HG03025 (cell line): ENCODE results near the gene DENND1A.
"Not testable (repeated sequence)": the region's sequence is repeated elsewhere in the genome, so short reads cannot be mapped to it uniquely, and the experiment has no call there.

Experiments used
- ATAC-seq: cut with Tn5 transposase; IDR thresholded peaks from one replicate; pipeline ENCODE4 v1.9.1; 2021; ENCODE audit warnings: mild to moderate bottlenecking, moderate library complexity; ENCODE audit not compliant: unreplicated experiment, low FRiP score

DENND1A gene

DNA sequence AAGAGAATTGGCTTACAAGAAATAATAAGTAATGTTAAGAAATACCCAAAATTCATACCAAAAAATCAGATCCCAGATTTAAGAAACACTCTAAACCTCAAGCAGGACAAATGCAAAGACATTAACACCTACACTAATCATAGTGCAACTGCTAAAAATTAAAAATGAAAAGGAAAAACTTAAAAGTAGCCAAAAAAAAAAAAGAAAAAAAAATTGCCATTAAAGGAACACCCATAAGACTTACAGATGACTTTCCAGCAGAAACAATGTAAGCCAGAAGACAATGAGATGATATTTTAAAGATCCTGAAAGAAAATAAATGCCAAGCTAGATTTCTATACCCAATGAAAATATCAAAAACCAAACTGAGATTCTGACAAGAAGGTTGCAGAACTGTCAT lies 101.5 kb downstream of the DENND1A start:
- no peak for ATAC-seq

DNA sequence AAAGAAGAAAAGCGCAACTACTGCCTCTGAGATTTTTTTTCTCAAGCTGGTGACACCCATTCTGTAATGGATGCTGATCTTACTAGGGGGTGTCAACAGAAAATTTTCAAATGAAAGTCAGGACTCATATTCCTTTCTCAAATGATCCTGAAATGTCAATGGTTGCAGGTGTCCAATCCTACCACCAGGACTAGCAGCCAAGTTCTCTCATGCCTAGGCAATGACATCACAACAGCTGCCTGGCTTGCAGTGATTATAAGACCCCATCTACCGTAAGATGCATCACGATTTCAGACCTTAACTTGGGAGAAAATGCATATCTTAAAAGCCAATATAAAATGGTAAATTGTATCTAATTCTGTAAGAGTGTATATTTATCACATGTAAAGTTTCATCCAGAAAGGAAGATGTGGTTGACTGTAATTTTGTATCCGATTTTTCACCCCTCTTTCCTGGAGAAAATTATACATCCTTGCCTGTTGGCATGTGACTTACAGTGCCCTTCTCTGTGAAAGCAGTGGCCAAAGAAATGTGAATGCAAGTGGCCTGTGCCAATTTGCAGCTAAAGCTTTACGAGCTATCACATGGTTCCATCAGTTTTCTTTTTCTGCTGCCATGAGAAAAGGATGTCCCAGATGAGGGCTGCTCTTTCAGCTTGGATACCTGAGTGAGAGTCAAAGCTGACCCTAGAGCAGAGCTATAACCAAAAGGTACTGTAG lies 104.4 kb downstream of the DENND1A start:
- no peak for ATAC-seq

DNA sequence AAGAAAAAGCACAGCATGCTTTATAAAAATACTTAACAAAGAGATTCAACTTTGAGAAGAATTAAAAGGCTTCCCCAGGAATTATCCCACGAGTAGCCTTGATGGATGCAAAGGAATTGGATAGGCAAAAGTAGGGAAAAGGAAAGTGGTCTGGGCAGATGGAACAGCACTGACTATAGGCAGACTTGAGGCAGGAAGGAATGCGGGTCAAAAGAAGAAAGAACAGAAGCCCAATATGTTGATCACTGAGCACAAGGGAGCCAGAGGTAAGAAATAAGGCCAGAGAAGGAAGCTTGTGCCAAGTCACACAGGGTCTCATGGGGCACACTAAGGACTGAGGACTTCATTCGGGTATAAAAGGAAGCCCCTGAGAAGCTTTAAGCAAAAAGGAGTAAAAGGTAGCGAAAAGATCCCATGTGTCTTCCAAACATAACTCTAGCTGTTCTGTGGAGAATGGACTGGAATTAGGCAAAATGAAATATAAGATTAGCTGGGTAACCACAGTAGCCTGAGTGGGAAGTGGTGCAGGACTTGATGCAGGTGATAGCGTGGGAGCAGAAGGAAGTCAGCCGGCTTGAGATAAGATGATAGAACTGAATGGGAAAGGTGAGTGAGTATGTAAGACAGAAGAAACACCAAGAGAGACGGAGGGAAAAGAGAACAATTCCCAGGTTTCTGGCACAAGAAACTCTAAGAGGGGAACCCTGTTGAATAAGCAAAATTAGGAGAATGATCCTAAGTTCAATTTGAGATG lies 106.6 kb downstream of the DENND1A start:
- no peak for ATAC-seq

DNA sequence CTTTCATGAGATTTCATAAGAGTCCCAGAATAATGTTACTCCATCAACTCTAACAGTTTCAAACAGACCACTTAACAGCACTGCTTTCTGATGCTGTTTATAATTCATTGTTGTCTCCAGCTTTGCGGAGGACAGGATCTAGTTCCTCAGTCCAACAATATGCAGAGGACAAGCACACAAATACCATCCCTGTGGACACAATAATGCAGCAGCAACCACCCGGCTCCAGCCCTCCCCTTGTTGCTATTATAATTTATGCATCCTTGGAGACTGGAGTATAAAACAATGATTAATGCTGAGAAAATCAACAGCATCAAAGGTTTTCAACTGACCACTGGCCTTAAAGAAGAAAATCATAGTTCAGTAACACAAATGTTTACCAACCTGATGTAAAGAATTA lies 108.3 kb downstream of the DENND1A start:
- no peak for ATAC-seq

DNA sequence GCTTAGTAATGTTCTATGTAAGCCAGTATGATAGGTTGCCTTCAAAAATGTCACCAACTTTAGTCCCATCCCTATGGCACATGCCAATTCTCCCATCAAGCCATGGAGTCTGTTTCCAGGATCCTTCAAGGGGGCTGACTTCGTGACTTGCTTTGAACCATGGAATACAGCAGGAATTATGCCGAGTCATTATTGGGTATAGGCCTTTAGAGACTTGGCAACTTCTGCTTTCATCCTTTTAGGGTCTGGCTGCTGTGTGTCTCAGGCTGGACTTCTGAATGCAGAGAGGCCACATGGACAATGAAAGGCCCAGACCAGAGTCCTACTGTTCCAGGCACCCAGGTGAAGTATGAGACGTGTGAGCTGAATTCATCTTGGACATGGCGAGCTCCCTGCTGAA lies 109.8 kb downstream of the DENND1A start:
- ATAC-seq = no peak

DNA sequence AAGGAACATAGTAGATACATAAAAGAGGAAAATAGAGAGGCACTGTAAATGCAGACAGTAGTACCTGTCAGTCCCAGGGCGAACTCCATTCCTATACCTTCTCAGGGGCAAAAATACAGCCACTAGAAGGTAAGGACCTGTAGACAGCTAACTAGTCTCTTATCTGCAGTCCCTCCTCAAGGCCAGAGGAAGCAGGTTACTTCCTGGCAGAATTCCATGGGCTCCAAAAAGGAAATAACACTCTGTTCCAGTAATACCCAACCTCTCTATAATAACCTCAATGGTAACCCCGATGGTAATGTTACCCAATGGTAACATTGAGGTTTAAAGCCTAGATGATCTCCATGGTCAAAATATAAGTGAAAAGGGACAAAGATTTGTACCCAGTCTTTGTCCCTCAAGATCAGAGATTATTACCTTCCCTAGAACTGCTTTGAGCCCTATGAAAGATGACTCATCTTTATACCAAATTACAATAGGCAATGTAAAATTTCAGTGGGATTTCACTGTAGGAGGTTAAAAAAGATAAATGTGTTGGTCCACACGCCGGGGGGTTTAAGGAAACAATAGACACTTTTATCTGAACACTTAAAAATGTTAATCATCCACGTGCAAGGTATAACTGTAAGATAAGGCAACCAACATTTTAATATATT lies 113.0 kb downstream of the DENND1A start:
- no peak for ATAC-seq

DNA sequence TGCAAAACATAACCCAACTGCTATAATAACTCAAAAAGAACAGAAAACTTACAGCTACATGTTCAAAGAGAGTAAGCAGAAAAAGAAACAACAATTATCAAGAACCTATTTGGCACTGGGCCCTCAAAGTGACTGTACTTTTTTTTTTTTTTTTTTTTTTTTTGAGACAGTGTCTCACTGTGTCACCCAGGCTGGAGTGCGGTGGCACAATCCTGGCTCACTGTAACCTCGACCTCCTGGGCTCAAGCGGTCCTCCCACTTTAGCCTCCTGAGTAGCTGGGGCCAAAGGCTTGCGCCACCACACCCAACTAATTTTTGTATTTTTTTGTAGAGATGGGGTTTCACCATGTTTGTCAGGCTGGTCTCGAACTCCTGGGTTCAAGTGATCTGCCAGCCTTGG lies 114.1 kb downstream of the DENND1A start:
- ATAC-seq = not testable (repeated sequence)

DNA sequence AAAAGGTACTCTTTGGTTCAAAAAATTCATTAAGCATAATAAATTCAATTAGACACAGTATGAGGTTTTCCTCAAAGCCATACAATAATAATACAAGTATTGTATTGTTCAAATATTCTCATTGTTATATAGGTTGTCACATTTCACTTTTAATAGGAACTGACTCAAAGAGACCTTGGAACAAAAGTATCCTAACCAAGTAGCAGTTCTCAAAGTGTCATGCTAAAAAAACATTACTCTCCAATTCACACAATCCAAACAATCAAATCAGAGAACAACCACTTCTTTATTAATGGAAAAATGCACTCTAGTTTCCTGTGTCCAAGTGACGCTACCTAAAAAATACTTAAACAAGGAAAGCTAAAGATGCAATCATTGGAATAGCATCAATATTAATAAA lies 115.4 kb downstream of the DENND1A start:
- no peak for ATAC-seq

DNA sequence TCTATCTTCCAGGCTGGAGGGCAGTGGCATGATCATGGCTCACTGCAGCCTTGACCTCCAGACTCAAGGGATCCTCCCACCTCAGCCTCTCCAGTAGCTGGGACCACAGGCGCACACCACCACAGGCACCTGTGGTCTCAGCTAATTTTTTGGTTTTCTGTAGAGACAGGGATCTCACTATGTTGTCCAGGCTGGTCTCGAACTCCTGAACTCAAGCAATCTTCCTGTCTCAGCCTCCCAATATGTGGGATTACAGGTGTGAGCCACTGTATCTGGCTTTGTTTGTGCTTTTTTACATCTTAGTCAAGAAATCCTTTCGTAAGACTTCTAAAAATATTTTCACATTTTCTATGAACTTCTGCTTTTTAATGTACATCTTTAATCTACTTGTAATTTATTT lies 116.9 kb downstream of the DENND1A start:
- no peak for ATAC-seq

DNA sequence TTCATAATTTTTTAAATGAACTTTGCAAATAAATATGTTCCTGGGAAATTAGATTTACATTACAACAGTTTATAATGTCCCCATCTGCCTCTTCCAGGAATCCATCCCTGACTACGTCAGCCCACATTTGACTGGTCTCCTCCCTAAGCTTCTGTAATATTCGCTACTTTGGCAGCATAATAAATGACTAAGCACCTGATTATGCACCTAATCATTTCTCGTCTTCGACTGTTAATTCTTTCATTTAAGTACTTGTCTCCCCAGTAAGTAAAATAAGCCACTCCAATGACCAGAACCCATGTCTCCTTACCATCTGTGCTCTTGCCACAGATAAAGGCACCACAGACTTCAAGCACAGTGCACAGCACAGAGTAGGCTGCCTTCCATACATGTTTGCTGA lies 122.7 kb downstream of the DENND1A start:
- ATAC-seq = no peak

DNA sequence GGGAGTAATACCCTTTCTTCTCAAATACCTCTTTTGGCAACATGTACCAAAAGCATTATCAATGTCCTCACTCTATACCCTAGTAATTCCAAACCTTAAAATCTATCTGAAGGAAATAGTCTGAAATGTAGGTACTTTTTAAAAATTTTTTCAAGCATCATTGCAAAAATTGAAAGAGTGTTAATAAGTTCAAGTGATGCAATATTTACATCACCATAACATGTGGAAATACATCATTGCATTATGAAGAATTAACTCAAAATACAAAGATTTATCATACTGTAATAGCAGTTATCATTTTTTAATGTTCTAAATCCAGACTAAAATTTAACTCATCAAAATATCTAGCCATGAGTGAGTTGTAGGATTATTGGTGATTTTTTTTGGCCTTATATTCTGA lies 123.1 kb downstream of the DENND1A start:
- no peak for ATAC-seq

DNA sequence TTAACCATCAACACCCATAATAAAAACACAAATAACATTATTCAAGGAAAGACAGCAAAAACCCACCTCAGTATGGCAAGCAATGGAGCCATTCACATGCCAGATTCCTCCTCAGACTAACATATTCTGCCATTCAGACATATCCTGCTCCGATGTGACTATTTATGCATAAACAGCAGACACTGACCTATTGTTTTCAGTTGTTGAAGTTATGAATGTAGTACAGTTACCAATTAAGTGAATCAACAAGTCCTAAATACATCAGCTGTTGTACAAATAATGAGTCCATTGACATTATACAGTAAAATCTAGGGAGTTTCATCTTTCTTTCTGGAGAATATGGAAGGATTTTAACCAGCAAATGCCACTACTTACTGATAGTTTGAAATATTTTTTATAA lies 131.7 kb downstream of the DENND1A start:
- ATAC-seq = no peak

DNA sequence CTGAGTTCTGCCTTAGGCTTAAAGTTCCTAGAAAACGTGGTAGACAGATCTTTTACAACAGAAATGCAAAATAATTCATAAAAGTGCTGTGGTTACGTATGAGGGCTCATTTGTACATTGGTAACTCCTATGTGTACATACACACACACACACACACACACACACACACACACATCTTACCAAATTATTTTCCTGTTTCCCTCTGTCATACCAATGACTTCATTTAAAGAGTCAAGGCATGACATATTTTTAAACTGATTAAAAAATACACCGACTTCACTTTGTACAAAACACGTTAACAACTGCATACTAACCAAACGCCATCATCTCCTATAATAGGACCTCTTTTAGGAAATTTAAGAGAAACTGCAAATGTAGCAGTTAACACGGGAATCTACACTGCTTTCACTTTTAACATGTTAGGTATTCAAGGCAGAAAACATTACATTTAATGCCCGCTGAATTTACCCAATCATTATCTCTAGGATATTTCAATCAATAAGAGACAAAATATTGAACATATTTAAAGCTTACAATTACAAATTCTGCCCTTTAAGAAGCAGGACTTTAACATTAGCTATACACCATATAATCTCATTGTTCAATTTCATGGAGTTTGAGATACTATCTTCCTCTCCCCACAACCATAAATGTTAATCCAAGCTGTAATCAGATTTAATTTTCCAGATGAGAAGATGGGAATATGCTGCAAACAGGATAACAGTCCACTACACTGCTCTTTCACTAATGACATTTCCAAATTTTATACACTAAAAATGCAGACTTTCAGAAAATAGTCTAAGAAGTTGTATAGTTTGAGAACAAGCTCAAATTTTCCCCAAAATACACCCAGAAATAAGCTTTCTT lies 133.1 kb downstream of the DENND1A start:
- no peak for ATAC-seq

DNA sequence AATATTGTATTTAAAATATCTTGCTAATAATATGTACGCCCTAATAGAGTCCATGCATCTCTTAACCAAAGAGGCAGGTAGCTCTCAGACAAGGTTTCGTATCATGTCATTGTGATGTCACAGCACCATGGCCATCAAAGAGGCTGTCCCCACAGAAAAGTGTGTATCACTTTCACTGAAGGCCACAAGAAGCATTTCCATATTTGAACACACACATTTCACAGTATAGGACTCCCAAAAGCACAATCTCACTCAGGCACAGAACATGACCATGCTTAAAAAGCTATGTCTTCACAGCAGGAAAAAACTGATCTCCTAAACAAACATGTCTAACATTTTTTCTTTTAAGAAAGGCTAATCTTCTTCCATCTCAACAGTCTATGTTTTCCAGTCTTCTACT lies 133.8 kb downstream of the DENND1A start:
- no peak for ATAC-seq

DNA sequence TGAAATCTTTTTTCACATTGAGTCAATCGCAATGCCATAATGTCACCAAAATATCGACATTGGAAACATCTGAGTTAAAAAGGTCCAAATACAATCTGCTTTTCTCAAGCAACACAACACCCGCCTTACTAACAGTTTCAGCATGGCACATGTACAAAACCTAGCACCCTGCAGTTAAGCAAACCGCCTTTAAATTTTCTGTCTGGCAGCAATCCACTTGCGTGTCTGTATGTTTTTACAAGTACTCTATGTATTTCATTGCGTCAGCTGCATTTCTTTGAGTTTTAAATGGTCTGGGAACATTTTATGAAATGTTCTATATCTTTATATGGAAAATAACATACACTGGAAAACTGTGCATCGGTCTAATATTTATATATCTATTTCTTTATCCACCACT lies 134.6 kb downstream of the DENND1A start:
- ATAC-seq = no peak

DNA sequence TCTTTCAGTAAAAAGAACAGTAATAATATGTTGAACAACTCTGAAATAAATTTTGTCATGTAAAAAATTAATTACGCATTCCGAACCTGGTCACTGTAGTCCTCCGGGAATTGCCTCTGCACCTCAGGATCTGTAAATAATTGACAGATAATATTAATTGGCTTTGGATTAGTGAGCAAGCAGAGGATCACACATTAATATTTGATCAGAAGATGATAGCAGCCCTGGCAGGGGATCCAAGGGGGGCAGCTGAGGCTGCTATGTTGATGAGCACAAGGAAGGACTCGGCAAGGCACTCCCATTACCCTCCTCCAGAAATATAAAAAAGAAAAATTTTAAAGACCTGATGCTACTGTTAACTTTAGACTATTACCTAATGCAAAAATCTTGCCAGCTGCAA lies 137.4 kb downstream of the DENND1A start:
- no peak for ATAC-seq

DNA sequence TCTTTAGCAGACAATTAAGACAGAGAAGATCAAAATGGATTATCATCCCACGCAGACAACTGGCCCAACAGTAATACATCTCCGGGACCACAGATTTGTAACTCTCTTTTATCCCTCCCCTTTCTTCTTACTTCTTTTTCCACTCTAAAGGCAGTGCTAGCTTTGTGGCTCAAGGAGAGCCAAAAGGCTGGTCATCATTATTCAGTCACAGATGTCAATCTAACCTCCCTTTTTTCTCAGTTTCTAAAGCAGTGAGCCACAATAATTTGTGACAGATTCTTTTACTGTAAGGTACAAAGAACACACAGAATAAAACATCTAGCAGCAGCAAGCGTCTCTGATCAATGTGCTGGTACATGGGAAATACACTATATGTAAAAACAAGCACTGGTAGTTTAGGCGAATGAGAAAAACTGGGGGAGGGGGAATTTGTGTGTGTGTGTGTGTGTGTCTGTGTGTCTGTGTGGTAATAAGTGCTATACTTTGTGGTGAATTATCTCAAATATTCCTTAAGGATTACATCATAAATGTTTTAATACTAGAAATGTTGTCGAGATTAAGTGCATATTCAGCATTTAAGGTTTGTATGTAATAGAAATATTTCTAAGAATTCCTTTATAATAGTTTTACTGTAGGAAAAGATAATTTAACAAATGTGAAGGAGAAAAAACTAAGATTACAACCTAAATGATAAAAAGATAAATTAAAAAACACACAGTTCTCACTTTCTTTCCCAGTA lies 140.2 kb downstream of the DENND1A start:
- no peak for ATAC-seq

DNA sequence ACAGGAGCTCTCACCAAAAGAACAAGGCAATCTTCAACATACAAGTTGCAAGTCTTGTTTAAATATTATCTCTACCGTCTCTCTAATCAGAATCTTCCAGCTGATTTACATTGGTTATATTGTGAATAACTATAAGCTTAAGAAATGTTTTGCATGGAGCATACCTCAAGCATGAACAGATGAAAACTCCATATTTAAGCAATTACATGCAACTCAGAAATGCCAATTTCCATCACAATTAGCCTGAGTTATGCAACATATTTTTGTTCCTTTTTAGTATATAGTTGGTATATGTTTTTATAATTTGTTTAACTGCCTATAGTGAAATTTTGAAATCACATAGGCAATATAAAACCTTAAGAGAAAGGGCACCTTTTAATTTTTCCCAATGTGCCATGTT lies 142.5 kb downstream of the DENND1A start:
- ATAC-seq = no peak

DNA sequence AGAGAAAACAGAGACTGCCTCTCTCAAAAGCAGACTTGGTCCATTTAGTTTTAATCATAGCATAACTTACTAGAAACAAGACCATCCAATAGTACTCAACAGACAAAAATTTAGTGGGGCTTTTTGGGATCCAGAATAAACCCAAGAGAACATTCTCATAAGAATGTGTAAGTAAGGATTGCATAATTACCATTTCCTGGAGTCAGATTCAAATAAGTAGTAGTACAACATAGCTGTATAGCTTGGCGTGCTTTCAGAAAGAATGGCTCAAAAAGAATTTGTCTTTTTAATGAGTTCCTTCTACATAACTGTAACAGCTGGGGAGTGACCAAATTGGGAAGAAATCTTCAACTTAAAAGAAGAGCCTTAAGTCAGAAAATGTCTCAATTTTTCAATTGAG lies 145.4 kb downstream of the DENND1A start:
- ATAC-seq = no peak

DNA sequence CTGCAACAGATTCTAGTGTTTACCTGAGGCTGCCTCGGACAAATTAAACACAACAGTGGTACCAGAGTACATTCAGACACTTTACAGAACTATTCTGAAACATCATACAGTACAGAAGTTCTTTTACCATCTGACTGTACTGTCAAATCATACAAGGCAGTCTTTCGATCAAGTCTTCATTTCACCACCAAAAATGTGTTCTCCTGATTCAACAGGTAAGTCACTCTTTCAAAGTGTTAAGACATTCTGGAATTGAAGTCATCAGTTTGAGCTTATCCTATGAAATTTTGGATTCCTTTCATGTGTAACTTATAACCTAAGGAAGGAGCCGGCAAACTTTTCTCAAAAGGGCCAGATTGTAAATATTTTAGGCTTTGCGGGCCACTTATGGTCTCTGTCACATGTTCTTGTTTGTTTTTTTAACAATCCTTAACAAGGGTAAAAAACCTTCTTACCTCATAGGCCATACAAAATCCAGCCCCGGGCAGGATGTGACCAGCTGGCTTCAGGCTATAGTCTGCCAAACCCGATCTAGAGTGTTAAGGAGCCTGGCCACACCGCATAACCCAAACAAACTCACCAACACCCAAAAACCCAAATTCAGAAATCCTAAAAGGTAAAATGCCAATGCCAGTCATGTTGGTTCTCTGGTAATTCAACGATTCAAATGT lies 151.6 kb downstream of the DENND1A start:
- no peak for ATAC-seq
